ENCODE data around the gene PKP3. TPM values are rescaled to one million over a fixed set of nuclear protein-coding genes. Genes with fewer than 3 reads are reported as not detected.

Gene PKP3
- total RNA-seq, 1 experiment from 2014 or later = 7.9 TPM

GRCh38 chr11:363948-364761, 29.9 kb upstream of the PKP3 start:
- peak; percentile 79 for DNase-seq (ENCODE audit: low read depth)

- no peak for DNase-seq (ENCODE audit: low read depth)
Observed at GRCh38 chr11:364991-365725, 28.9 kb upstream of the PKP3 start.

GRCh38 chr11:365831-366230, 28.2 kb upstream of the PKP3 start:
- DNase-seq (ENCODE audit: low read depth) = no peak

- no peak for DNase-seq (ENCODE audit: low read depth)
Observed at GRCh38 chr11:367956-368413, 26.0 kb upstream of the PKP3 start.

- DNase-seq (ENCODE audit: low read depth) = peak; percentile 55
Observed at GRCh38 chr11:368414-369335, 25.3 kb upstream of the PKP3 start.

- no peak for DNase-seq (ENCODE audit: low read depth)
Observed at GRCh38 chr11:369336-370018, 24.5 kb upstream of the PKP3 start, which contains the start of gene B4GALNT4. Gene B4GALNT4 (plus strand): TSS chr11:369499. CDS start chr11:369804, 305 bp downstream.

- DNase-seq (ENCODE audit: low read depth) = no peak
Observed at GRCh38 chr11:370070-370941, 23.7 kb upstream of the PKP3 start.

- no peak for DNase-seq (ENCODE audit: low read depth)
Observed at GRCh38 chr11:371051-371450, 23.0 kb upstream of the PKP3 start.

- no peak for DNase-seq (ENCODE audit: low read depth)
Observed at GRCh38 chr11:371716-372590, 22.1 kb upstream of the PKP3 start.

- no peak for DNase-seq (ENCODE audit: low read depth)
Observed at GRCh38 chr11:372809-373715, 20.9 kb upstream of the PKP3 start.

- DNase-seq (ENCODE audit: low read depth) = peak; percentile 54
Observed at GRCh38 chr11:373716-374551, 20.1 kb upstream of the PKP3 start.

GRCh38 chr11:375065-376025, 18.7 kb upstream of the PKP3 start:
- DNase-seq (ENCODE audit: low read depth) = no peak

GRCh38 chr11:376531-377173, 17.4 kb upstream of the PKP3 start:
- no peak for DNase-seq (ENCODE audit: low read depth)

- no peak for DNase-seq (ENCODE audit: low read depth)
Observed at GRCh38 chr11:377174-377865, 16.7 kb upstream of the PKP3 start.
